Stimulated activated naive CD8-positive, alpha-beta T cell treated with anti-CD3 and anti-CD28 coated beads, Interleukin-15, amount 100 ng/mL, for 72 hours (primary cell): ENCODE results near the gene ISM2.
A peak's percentile ranks its signal among the peaks of the same experiment; 100 is the strongest.

Source experiments
- ATAC-seq: fragments of 150-1000 bp; cut with Tn5 transposase; 2 replicates; pipeline ENCODE4 v1.10.0; 2021; ENCODE audit warnings: mild to moderate bottlenecking, moderate library complexity
- DNase-seq, 2 donors: peaks; one replicate each; pipeline ENCODE4 v3.0.0; 2021 to 2022
- H3K27ac Mint-ChIP-seq, 2 donors: one replicate each; pipeline ENCODE4 v1.8.0; 2022; ENCODE audit warnings: mild to moderate bottlenecking in 2 of 2, mixed read lengths in 2 of 2, moderate library complexity in 2 of 2
- H3K27me3 Mint-ChIP-seq: one replicate; pipeline ENCODE4 v1.8.0; 2022; ENCODE audit warnings: mixed read lengths
- H3K4me1 Mint-ChIP-seq: one replicate; pipeline ENCODE4 v1.8.0; 2022; ENCODE audit warnings: mild to moderate bottlenecking, mixed read lengths
- H3K4me3 Mint-ChIP-seq, 2 donors: one replicate each; pipeline ENCODE4 v1.8.0; 2022; ENCODE audit warnings: mild to moderate bottlenecking in 2 of 2, mixed read lengths in 2 of 2, moderate library complexity in 1 of 2
- H3K9me3 Mint-ChIP-seq, 2 donors: one replicate each; pipeline ENCODE4 v1.8.0; 2022; ENCODE audit warnings: mixed read lengths in 2 of 2

ISM2 gene

DNA sequence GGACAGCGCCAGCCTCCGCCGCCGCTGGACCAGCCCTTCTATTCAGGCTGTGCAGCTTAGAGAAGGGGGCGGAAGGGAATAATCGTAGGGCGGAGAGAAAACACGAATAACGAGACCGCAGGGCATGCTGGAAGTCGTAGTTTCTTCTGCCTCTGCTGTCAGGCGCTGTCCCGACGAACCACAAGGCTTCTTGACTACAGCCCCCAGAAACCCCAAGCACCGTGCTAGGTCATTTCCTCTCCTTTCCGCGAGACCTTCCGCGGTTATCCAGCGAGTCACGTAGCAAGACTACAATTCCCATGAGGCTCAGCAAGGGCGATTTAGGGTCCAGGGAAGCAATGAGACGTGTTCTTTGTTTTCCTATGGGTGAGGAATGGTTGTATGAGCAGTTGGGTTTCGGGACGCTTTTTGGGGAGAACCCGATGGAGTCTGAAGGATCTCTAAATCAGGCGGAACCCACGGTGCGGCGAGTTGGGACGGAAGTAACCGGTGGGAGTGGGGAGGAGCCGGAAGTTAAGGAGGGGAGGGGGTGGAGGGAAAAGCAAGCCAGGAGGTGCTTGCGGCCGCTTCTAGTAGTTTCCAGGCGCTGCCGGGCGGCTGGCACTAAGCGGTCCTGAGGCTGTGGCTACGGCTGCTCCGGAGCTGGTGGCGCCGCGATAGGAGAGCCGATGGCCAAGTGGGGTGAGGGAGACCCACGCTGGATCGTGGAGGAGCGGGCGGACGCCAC lies 40.9 kb downstream of the ISM2 start, which contains the start of the genes AHSA1 and VIPAS39:
AHSA1 (plus strand) TSS at position 572 of the 727 bp plus-strand sequence; CDS start at position 669, 97 bp downstream.
VIPAS39 (minus strand) TSS at position 80 of the 727 bp plus-strand sequence. CDS start 3,499 bp downstream, outside the sequence.
- DNase-seq (peak; percentile 91 to 96), ATAC-seq (peak; percentile 97)
- H3K4me3 Mint-ChIP-seq: peak within 1 kb of the TSS; percentile 100
- peaks cover 46% of the 10 kb centered on the region for H3K4me1 Mint-ChIP-seq
- H3K9me3 Mint-ChIP-seq: no peaks in the 10 kb centered on the region
- H3K27me3 Mint-ChIP-seq: no peaks in the 10 kb centered on the region
- peak within 1 kb of the TSS; percentile 100 for H3K27ac Mint-ChIP-seq

- ATAC-seq (peak; percentile 25), DNase-seq (no peak)
- peaks cover 46% of the 10 kb centered on the region for H3K4me1 Mint-ChIP-seq
- H3K9me3 Mint-ChIP-seq: no peaks in the 10 kb centered on the region
- no peaks in the 10 kb centered on the region for H3K27me3 Mint-ChIP-seq
- H3K4me3 Mint-ChIP-seq: peak overlapping the region; percentile 100
- H3K27ac Mint-ChIP-seq: peak overlapping the region; percentile 100
Measured at GRCh38 chr14:77457115-77457521, 41.5 kb downstream of the ISM2 start.

DNA sequence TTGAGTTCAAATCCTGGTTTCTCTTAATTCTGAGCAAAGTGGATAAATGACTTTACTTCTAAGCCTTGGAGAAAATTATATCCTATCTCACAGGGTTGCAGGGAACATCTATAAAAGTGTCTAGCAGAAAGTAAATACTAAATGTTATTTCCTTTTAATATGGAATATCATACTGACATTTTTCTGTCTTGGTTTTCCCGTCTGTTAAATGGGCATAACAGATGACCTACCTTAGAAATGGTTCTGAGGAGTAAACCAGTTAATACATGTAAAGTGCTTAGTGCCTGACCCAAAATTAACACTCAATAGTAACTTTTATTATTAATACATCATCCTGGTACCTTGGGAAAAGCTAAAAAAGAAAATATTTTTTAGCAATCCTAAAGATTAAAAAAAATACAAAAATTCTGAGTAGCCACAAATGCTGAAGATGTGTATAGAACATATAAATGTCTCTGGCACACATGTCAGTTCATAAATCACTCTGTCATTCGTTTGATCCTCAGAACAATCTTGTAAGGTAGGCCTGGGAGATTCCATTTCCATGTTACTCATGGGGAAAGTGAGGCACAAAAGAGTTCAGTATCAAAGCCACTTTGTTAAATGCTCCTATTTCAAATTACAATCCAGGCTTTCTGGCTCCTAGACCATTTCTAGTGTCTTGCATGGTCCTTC lies 42.5 kb downstream of the ISM2 start:
- peaks cover 41% of the 10 kb centered on the region for H3K4me1 Mint-ChIP-seq
- H3K9me3 Mint-ChIP-seq: no peaks in the 10 kb centered on the region
- H3K27me3 Mint-ChIP-seq: no peaks in the 10 kb centered on the region
- peak overlapping the region; percentile 100 for H3K4me3 Mint-ChIP-seq
- peak overlapping the region; percentile 100 for H3K27ac Mint-ChIP-seq
- no peak for ATAC-seq
- DNase-seq: no peak

DNA sequence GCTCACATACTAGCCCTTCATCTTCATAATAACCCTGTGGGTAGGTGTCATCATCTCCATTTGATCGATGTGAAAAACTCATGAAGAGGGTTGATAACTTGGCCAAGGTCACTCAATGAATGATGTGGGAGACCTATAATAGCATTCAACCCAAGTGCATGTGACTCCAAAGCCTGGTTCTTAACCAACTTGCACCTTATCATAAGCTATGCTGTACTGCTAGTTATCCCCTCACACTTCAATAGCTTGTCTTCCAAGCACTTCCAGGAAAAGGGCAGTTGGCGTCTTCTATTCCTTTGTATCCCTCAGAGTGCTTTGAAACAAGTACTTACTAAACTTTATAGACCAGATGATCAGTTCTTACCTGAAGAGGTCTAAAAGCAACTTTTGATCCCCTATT lies 56.4 kb downstream of the ISM2 start:
- no peak overlapping the region for H3K27ac Mint-ChIP-seq
- H3K4me3 Mint-ChIP-seq: no peak overlapping the region
- no peaks in the 10 kb centered on the region for H3K9me3 Mint-ChIP-seq
- no peaks in the 10 kb centered on the region for H3K4me1 Mint-ChIP-seq
- ATAC-seq: no peak
- H3K27me3 Mint-ChIP-seq: no peaks in the 10 kb centered on the region
- DNase-seq: no peak

DNA sequence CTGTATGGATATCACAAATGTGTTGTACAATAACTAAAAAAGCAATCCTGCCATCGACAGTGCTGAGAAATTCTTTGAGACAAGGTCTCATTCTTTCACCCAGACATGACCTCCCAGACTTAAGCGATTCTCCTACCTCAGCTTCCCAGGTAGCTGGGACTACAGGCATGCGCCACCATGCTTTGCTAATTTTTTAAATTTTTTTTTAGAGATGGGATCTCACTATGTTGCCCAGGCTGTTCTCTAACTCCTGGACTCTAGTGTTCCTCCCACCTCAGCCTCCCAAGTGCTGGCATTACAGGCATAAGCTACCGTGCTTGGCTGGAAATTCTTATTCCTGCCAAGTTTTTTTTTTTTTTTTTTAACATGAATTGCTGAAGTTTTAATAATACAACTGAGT lies 58.8 kb downstream of the ISM2 start:
- Mint-ChIP-seq H3K4me1 (no peaks in the 10 kb centered on the region), H3K27ac (no peak overlapping the region), H3K27me3 (no peaks in the 10 kb centered on the region), H3K9me3 (no peaks in the 10 kb centered on the region), H3K4me3 (no peak overlapping the region)
- no peak for DNase-seq
- no peak for ATAC-seq

DNA sequence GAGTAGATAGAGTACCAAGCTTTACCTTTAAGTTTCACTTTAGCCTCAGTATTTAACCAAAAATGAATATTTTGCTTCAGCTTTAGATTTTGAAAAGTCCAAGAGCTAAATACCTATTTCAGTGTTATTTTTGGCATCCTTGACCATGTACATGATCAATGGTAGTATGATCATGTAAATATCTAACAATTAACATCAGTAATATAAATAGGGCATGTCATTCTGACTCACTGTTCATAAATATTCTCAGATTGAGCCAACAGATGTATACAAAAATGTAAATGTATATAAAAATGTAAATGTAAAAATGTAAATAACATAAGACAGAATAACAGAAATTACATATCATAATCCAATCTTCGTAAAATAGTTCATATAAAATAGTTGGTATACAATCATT lies 60.0 kb downstream of the ISM2 start:
- H3K9me3 Mint-ChIP-seq: no peaks in the 10 kb centered on the region
- H3K27me3 Mint-ChIP-seq: no peaks in the 10 kb centered on the region
- H3K27ac Mint-ChIP-seq: no peak overlapping the region
- no peak overlapping the region for H3K4me3 Mint-ChIP-seq
- DNase-seq (no peak), ATAC-seq (no peak)
- H3K4me1 Mint-ChIP-seq: no peaks in the 10 kb centered on the region

DNA sequence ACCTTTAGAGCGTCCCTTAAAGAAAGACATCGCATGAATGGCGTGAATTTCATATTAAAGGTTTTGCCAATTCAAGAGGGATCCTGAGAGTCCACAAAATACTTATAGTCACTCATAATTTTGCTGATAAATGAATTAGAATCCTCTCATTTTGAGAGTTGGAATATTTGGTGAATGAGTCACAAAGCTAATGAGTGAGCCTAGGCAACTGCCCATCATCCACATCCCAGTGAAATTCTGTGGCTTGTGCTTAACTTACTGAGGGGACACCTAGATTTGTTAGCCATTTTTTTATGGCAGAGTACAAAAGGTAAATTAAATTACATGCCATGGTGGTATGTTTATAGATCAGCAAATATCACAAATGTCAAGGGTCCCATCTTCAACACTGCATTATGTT lies 62.6 kb downstream of the ISM2 start:
- ATAC-seq: no peak
- H3K4me3 Mint-ChIP-seq: no peak overlapping the region
- H3K27me3 Mint-ChIP-seq: no peaks in the 10 kb centered on the region
- no peak overlapping the region for H3K27ac Mint-ChIP-seq
- H3K9me3 Mint-ChIP-seq: no peaks in the 10 kb centered on the region
- no peaks in the 10 kb centered on the region for H3K4me1 Mint-ChIP-seq
- no peak for DNase-seq

DNA sequence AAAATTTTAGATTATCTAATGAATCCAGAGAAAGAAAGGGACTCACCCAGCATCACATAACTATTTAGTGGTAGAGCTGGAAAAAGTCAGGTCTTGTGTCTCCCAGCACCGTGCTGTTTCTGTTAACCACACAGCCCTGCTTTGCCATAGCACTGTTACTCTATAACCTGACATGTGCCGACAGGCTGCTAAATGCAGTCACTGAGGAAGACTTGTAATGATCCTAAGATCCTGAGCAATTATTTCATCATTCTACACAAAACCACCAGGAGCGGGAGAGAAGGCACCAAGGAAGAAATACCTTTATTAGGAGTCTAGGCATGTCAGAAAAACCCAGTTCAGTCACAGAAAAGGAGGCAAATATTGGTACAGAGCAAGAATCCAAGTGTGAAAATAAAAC lies 72.2 kb downstream of the ISM2 start:
- Mint-ChIP-seq H3K4me3 (no peak overlapping the region), H3K27ac (no peak overlapping the region), H3K27me3 (no peaks in the 10 kb centered on the region), H3K4me1 (no peaks in the 10 kb centered on the region), H3K9me3 (no peaks in the 10 kb centered on the region)
- ATAC-seq (no peak), DNase-seq (no peak)

- Mint-ChIP-seq H3K27me3 (no peaks in the 10 kb centered on the region), H3K9me3 (peaks cover 4% of the 10 kb centered on the region in 2 donors), H3K4me3 (no peak overlapping the region), H3K27ac (no peak overlapping the region), H3K4me1 (no peaks in the 10 kb centered on the region)
- DNase-seq: no peak
- no peak for ATAC-seq
Measured at GRCh38 chr14:77424862-77425261, 73.8 kb downstream of the ISM2 start.
